ENCODE measurements around the gene EPHB3.

The EPHB3 gene

GRCh38 chr3:184562878-184563560, 1.4 kb downstream of the EPHB3 start:
- no peak for DNase-seq (ENCODE audit: insufficient read length, low spot score)
- FAIRE-seq, result no peak

GRCh38 chr3:184563561-184563925, 2.0 kb downstream of the EPHB3 start:
- FAIRE-seq, result no peak

GRCh38 chr3:184563941-184564684, 2.5 kb downstream of the EPHB3 start:
- no peak for FAIRE-seq

More at GRCh38 chr3:184563561-184563925, 2.0 kb downstream of the EPHB3 start:
- DNase-seq (ENCODE audit: insufficient read length, low spot score), result no peak

DNA sequence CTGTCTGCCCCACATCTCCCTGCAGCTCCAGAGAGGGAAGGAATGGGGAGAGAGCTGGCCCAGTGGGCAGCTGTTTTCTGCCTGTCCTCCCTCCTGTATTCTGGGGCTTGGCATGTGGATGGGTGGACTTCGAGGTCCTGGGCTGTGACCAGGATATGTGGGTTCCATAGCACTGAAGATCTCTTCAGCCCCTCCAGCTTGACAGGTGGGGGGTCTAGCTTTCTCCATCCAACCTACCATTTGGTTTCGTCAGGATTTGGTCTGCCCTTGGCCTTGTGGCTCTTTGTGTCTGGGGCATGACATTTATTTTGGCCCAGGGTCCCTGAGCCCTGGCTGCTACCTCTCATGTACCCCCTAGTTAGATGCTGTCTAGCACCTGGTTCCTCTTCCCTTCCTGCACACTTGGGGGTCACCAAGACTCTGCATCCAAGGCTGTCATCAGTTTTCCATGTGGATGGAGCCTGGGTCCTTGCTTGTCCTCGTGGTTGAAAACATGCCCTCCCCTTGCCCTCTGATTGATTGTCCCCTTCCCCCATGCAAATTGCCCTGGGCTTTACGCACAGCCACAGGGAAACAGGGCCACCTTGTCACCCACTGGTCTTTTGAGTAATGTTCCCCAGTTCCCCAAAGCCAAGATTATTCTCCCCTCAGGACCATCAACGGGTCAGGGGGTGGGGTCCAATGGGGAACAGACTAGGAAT, 3.2 kb downstream of the EPHB3 start:
- FAIRE-seq, result no peak
- DNase-seq (ENCODE audit: insufficient read length, low spot score), result no peak

More at GRCh38 chr3:184563941-184564684, 2.5 kb downstream of the EPHB3 start:
- DNase-seq (ENCODE audit: insufficient read length, low spot score), result no peak

GRCh38 chr3:184565421-184566211, 4.0 kb downstream of the EPHB3 start:
- DNase-seq (ENCODE audit: insufficient read length, low spot score) (no peak), FAIRE-seq (no peak)

DNA sequence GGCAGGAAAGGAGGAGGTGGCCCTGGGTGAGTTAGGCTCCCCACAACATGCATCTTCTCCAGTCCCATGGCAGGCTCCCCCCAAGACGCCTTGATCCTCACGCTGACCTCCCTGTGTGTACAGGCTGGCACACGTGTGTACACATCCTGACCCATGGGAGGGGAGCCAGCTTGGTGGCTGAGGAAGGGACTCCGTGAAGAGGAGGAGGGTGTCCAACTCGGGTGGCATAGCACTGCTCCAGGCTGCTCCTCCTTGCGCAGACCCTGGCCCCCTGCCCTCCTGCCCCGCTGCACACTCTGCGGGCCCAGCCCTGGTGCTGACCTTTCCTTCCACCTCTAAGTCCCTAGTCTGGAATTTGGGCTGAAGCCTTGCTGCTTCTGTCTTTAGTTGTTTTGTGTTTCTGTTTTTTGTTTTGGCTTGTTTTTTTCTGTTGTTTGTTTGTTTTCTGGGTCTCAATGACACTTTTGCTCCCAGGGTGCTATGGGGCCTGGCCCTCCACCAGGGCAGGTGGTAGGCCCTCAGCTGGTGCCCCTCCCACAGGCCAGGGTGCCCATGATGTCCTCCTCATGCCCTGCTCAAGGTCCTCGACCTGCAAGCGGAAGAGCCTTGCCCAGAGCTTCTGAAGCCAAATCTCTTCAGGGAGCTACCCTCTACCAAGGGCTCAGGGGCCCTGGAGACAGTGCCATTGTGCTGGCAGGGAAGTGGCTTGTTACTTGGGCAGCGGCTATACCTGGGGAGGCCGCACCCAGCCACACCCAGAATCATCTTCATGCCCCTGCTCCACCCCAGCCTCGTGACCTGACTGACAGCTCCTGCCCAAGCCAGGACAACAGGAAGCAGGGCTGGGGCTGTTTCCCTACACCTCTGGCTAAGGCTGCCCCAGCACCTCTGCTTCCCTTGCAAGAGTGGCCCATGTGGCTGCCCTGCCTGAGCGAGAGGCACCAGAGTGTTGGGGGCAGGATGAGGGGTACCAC, 5.1 kb downstream of the EPHB3 start:
- FAIRE-seq, result no peak

GRCh38 chr3:184567946-184568559, 6.5 kb downstream of the EPHB3 start:
- FAIRE-seq (no peak), DNase-seq (ENCODE audit: insufficient read length, low spot score) (no peak)

More for the DNA sequence above, 5.1 kb downstream of the EPHB3 start:
- no peak for DNase-seq (ENCODE audit: insufficient read length, low spot score)

DNA sequence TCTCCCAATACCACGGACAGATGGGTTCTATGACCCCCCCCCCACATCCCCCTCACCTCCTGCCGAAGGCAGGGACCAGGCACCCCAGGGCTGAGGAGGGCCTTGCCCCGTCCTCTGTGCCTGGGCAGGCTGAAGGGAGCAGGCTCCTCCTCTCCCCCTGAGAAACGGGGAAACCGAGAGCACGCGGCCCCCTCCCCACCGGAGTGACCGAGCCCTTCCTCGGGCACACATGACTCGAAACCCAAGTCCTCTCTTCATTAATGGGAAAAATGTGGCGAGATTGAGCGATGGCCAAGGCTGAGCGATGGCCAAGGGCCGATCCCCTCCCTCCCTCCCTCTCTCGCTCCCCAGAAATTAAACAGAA, 7.0 kb downstream of the EPHB3 start:
- no peak for DNase-seq (ENCODE audit: insufficient read length, low spot score)
- no peak for FAIRE-seq

- FAIRE-seq (no peak), DNase-seq (ENCODE audit: insufficient read length, low spot score) (no peak)
Observed at GRCh38 chr3:184568924-184569829, 7.6 kb downstream of the EPHB3 start.

GRCh38 chr3:184570035-184570434, 8.4 kb downstream of the EPHB3 start:
- no peak for DNase-seq (ENCODE audit: insufficient read length, low spot score)
- no peak for FAIRE-seq

DNA sequence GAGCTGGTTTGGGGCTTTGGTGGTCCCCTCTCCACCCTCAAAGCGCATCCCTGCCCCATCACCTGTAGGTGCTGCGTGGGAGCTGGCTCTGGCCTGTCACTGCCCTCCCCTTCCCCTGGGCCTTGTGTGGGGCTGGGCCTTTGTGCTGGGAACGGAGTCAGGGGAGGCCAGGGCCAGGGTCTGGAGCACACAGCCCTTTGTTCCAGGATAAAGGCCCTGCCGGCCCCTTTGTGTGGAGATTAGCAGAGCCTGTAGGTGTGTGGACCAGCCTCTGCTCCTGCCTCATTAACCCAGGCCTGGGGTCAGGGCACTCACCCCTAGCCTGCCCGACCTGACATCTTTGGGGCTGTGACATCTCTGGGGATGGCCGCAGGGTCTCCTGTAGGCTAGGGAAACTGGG, 8.9 kb downstream of the EPHB3 start:
- no peak for DNase-seq (ENCODE audit: insufficient read length, low spot score)
- no peak for FAIRE-seq

DNA sequence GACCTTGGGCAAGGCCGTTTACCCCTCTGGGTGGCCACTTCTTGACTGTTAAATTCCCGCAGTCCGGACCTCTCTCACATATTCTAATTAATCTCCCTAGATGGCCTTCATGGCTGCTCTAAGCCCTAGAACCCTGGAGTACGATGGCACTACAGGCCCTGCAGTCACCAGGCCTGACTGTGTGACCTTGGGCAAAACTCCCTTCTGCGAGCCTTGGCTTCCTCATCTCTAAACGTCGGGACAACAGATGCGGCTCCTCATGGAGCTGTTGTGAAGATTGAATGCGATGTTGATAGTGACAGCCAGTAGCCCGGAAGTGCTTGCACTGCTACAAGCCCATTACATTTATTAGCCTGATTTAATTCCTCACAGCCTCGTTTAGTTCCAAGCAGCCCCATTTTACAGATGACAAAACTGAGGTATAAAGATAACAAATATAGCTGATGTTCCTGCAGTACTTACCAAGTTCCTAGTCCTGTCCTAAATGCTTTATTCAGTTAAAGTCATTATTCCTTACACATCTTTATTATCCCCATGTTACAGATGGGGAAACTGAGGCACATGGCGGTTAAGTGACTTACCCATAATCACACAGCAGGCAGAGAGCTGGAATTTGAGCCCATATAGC, 10.3 kb downstream of the EPHB3 start:
- DNase-seq (ENCODE audit: insufficient read length, low spot score), result no peak
- FAIRE-seq, result no peak

DNA sequence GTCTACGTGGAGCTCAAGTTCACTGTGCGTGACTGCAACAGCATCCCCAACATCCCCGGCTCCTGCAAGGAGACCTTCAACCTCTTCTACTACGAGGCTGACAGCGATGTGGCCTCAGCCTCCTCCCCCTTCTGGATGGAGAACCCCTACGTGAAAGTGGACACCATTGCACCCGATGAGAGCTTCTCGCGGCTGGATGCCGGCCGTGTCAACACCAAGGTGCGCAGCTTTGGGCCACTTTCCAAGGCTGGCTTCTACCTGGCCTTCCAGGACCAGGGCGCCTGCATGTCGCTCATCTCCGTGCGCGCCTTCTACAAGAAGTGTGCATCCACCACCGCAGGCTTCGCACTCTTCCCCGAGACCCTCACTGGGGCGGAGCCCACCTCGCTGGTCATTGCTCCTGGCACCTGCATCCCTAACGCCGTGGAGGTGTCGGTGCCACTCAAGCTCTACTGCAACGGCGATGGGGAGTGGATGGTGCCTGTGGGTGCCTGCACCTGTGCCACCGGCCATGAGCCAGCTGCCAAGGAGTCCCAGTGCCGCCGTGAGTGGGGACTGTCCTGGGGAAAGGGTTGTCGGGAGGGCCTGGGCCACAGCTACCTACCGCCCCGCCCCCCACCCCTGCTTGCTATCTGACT, 11.2 kb downstream of the EPHB3 start:
- FAIRE-seq, result no peak
- DNase-seq (ENCODE audit: insufficient read length, low spot score), result no peak

DNA sequence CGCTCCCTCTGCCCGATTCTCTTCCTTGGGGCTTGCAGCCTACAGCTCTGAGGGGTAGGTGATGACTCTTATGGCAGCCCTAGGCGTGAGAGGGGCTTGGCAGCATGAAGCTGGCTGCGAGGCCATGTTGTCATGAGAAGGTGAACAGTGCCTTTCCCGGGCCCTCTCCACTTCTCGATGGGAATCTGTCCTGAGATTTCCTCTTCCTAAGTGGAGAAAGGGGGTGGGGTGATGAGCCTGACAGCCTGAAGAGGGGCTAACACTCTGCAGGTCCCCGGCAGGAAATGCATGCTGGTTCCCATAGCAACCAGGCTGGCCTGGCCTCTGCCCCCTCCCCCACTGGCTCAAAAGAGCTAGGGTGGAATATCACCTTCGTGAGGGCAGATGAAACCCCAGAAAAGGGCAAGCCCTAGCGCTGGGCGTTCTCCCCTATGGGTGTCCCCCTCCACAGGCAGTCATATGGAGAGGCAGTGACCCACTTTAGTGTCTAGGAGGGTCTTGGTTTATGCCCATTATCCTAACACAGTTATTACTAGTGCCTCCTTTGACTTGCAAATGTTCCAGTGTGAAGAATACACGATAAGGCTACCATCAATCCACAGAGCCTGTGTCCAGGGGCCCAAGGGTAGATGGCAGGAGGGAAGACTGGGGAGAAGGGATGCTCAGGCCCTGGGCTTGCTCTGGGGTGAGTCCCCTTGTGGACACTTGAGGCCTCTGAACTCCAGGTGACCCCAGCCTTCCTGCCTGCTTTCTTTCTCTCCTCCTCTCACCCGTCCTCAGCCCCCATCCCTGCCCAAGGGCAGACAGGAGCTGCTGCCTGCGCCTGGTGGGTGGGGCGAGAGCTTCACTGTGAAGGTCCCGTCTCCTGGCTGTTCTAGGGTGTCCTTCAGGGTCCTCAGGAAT, 13.2 kb downstream of the EPHB3 start:
- DNase-seq (ENCODE audit: insufficient read length, low spot score) (no peak), FAIRE-seq (no peak)

DNA sequence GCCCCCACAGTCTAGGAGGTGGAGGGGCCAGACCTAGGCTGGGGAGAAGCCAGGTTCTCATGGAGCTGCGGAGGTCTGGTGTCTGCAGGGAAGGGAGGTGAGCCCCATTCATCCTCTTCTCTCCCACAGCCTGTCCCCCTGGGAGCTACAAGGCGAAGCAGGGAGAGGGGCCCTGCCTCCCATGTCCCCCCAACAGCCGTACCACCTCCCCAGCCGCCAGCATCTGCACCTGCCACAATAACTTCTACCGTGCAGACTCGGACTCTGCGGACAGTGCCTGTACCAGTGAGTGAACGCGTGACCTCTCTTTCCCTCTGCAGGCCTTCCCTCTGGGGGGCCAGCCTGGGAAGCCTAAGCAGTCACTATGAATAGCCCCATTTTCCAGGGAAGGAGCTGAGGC, 14.1 kb downstream of the EPHB3 start:
- FAIRE-seq (no peak), DNase-seq (ENCODE audit: insufficient read length, low spot score) (no peak)

- no peak for DNase-seq (ENCODE audit: insufficient read length, low spot score)
- FAIRE-seq, result no peak
Observed at GRCh38 chr3:184576457-184577240, 15.1 kb downstream of the EPHB3 start.

Data from GM19239 (cell line).